Neural cell (in vitro differentiated cells): ENCODE measurements around the gene BIN2. TPM values are rescaled to one million over a fixed set of nuclear protein-coding genes. Genes with fewer than 3 reads are reported as not detected.

ENCODE experiments used
- H2AFZ ChIP-seq: fragments of 200-600, 300-800 bp; sonication (generic), shearing (Covaris generic); 2 replicates; pipeline ENCODE4 v1.6.0; 2014; ENCODE audit warnings: low read depth, mild to moderate bottlenecking, antibody characterized with exemption, low read length, moderate library complexity
- H3F3A ChIP-seq: fragments of 200-600 bp; shearing (Covaris generic); 2 replicates; pipeline ENCODE4 v1.6.1; 2016; ENCODE audit warnings: mild to moderate bottlenecking, moderate library complexity, mixed read lengths, antibody characterized with exemption, low read length; ENCODE audit not compliant: insufficient read depth, poor library complexity, severe bottlenecking
- H3K27ac ChIP-seq: fragments of 200-600, 300-800 bp; sonication (generic), shearing (Covaris generic); 2 replicates; pipeline ENCODE4 v1.5.1; 2014; ENCODE audit warnings: mild to moderate bottlenecking, low read length, moderate library complexity
- H3K27me3 ChIP-seq: fragments of 300-800, 200-600 bp; sonication (generic), shearing (Covaris generic); 2 replicates; pipeline ENCODE4 v1.6.0; 2014; ENCODE audit warnings: mild to moderate bottlenecking, low read depth, low read length, moderate library complexity; ENCODE audit not compliant: insufficient read depth
- H3K36me3 ChIP-seq: fragments of 300-800, 200-600 bp; sonication (generic), shearing (Covaris generic); 2 replicates; pipeline ENCODE4 v1.5.1; 2014; ENCODE audit warnings: mild to moderate bottlenecking, antibody characterized with exemption, low read length, moderate library complexity; ENCODE audit not compliant: insufficient read depth
- H3K4me2 ChIP-seq: fragments of 300-800, 200-600 bp; sonication (generic), shearing (Covaris generic); 2 replicates; pipeline ENCODE4 v1.6.0; 2014; ENCODE audit warnings: mild to moderate bottlenecking, low read length
- H3K4me3 ChIP-seq: fragments of 300-800, 200-600 bp; sonication (generic), shearing (Covaris generic); 2 replicates; pipeline ENCODE4 v1.5.1; 2014; ENCODE audit warnings: mild to moderate bottlenecking, low read length, moderate library complexity
- H3K79me2 ChIP-seq: fragments of 200-600 bp; shearing (Covaris generic); replicated peaks from 2 replicates; pipeline ENCODE4 v1.6.0; 2014; ENCODE audit warnings: mild to moderate bottlenecking, low read length, moderate library complexity; ENCODE audit not compliant: insufficient read depth
- H3K9ac ChIP-seq: fragments of 300-800, 200-600 bp; sonication (generic), shearing (Covaris generic); 2 replicates; pipeline ENCODE4 v1.6.1; 2016; ENCODE audit warnings: mild to moderate bottlenecking, low read length, mixed read lengths
- H3K9me2 ChIP-seq: fragments of 200-600 bp; shearing (Covaris generic); 2 replicates; pipeline ENCODE4 v1.6.1; 2016; ENCODE audit warnings: mild to moderate bottlenecking, low read length, mixed read lengths; ENCODE audit not compliant: insufficient read depth
- H3K9me3 ChIP-seq: fragments of 200-600, 300-800 bp; sonication (generic), shearing (Covaris generic); 2 replicates; pipeline ENCODE4 v1.6.1; 2016; ENCODE audit warnings: mild to moderate bottlenecking, mixed run types, low read length, moderate library complexity, mixed read lengths
- H4K20me1 ChIP-seq: fragments of 200-600 bp; shearing (Covaris generic); 2 replicates; pipeline ENCODE4 v1.6.1; 2016; ENCODE audit warnings: mild to moderate bottlenecking, mixed run types; ENCODE audit not compliant: insufficient read depth
- CTCF ChIP-seq: fragments of 450-650 bp; IDR thresholded peaks from 2 replicates; pipeline ENCODE4 v1.5.1; 2014; ENCODE audit warnings: antibody characterized with exemption, mild to moderate bottlenecking, moderate library complexity; ENCODE audit not compliant: poor library complexity, severe bottlenecking
- EP300 ChIP-seq: fragments of 450-650 bp; conservative IDR thresholded peaks from 2 replicates; pipeline ENCODE4 v1.6.1; 2014; ENCODE audit warnings: antibody characterized with exemption, mild to moderate bottlenecking, moderate library complexity; ENCODE audit not compliant: poor library complexity, severe bottlenecking
- EZH2 ChIP-seq: fragments of 200-600, 300-800 bp; shearing (Covaris generic), sonication (generic); IDR thresholded peaks from 2 replicates; pipeline ENCODE4 v1.6.1; 2014; ENCODE audit warnings: antibody characterized with exemption, low read length, borderline replicate concordance, mild to moderate bottlenecking; ENCODE audit not compliant: insufficient read depth, poor library complexity, severe bottlenecking
- MXI1 ChIP-seq: fragments of 450-650 bp; conservative IDR thresholded peaks from 2 replicates; pipeline ENCODE4 v1.6.1; 2014; ENCODE audit warnings: antibody characterized with exemption, mild to moderate bottlenecking; ENCODE audit not compliant: poor library complexity, severe bottlenecking
- POLR2AphosphoS5 ChIP-seq: IDR thresholded peaks from 2 replicates; pipeline ENCODE4 v1.6.1; 2012
- RAD21 ChIP-seq: fragments of 450-650 bp; conservative IDR thresholded peaks from 2 replicates; pipeline ENCODE4 v1.6.1; 2014; ENCODE audit warnings: antibody characterized with exemption, mild to moderate bottlenecking, moderate library complexity
- REST ChIP-seq: IDR thresholded peaks from 2 replicates; pipeline ENCODE4 v1.6.1; 2012; ENCODE audit warnings: borderline replicate concordance
- SMC3 ChIP-seq: fragments of 450-650 bp; conservative IDR thresholded peaks from 2 replicates; pipeline ENCODE4 v1.6.1; 2014; ENCODE audit warnings: antibody characterized with exemption, mild to moderate bottlenecking, moderate library complexity; ENCODE audit not compliant: poor library complexity
- TAF1 ChIP-seq: IDR thresholded peaks from 2 replicates; pipeline ENCODE4 v1.6.1; 2012; ENCODE audit warnings: low read depth
- polyA plus RNA-seq: library from polyadenylated mRNA; depleted of rRNA; stranded (reverse); fragments of >200 nt; gene quantifications from 2 replicates; pipeline ENCODE4 v1.2.3, GENCODE V29; 2014

BIN2 gene
- polyA plus RNA-seq, 1 donor from 2014 or later: not detected

DNA sequence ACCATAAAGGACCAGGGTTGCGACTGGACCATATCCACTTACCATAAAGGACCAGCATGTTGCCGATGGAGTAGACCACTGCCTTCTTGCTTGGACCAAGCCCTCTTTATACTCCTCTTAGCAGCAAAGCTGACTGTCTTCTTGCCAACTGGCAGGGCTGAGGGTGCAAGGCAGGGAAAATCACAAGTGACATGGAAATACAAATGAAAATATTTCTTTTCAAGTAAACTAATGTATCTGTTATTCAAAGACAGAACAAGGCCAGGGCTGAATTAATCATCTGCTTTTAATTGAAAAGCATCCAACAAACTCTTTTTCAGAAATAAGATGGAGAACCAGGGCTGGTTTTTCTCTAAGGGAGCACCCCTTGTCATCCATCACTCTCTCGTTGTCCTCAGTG lies 22.6 kb upstream of the BIN2 start, which contains the start of gene CELA1:
TSS of gene CELA1 (minus strand) at position 99 of the 400 bp plus-strand sequence. CDS start at position 58, 41 bp downstream.
- TF ChIP-seq MXI1: no peak
- no peak for TF ChIP-seq POLR2AphosphoS5
- TF ChIP-seq EP300: no peak
- no peak for TF ChIP-seq CTCF
- TF ChIP-seq TAF1: no peak
- TF ChIP-seq RAD21: no peak
- TF ChIP-seq SMC3: no peak
- no peak for TF ChIP-seq EZH2
- no peak for TF ChIP-seq REST
- Histone ChIP-seq H3K4me3 (no peak within 1 kb of the TSS), H2AFZ (no peak within 1 kb of the TSS), H3K36me3 (no peaks in the 10 kb centered on the region), H3K79me2 (no peaks in the 10 kb centered on the region), H3K4me2 (no peak within 1 kb of the TSS), H3K9me3 (no peaks in the 10 kb centered on the region), H3F3A (no peaks in the 10 kb centered on the region), H4K20me1 (no peaks in the 10 kb centered on the region), H3K27ac (no peak within 1 kb of the TSS), H3K27me3 (no peaks in the 10 kb centered on the region), H3K9ac (no peak within 1 kb of the TSS), H3K9me2 (no peaks in the 10 kb centered on the region)

- H3K4me2 ChIP-seq: no peak overlapping the region
- no peaks in the 10 kb centered on the region for H3K79me2 ChIP-seq
- TF ChIP-seq MXI1: no peak
- no peak for TF ChIP-seq RAD21
- TF ChIP-seq CTCF: no peak
- TF ChIP-seq EZH2: no peak
- TF ChIP-seq POLR2AphosphoS5: no peak
- TF ChIP-seq REST: no peak
- no peak for TF ChIP-seq SMC3
- TF ChIP-seq EP300: no peak
- no peak for TF ChIP-seq TAF1
- no peak overlapping the region for H3K9ac ChIP-seq
- no peaks in the 10 kb centered on the region for H3F3A ChIP-seq
- H3K27me3 ChIP-seq: no peaks in the 10 kb centered on the region
- no peak overlapping the region for H2AFZ ChIP-seq
- no peaks in the 10 kb centered on the region for H4K20me1 ChIP-seq
- no peak overlapping the region for H3K4me3 ChIP-seq
- no peaks in the 10 kb centered on the region for H3K36me3 ChIP-seq
- H3K9me2 ChIP-seq: no peaks in the 10 kb centered on the region
- no peak overlapping the region for H3K27ac ChIP-seq
- H3K9me3 ChIP-seq: no peaks in the 10 kb centered on the region
These were observed 21.7 kb upstream of the BIN2 start for GRCh38 chr12:51345681-51346080.
